GM19468 (cell line): Measurements from ENCODE around the gene PSME3IP1.

Experiments
- ATAC-seq: cut with Tn5 transposase; IDR thresholded peaks from one replicate; pipeline ENCODE4 v1.9.1; 2021; ENCODE audit warnings: mild to moderate bottlenecking, moderate library complexity, moderate number of reproducible peaks; ENCODE audit not compliant: unreplicated experiment; ENCODE audit errors: extremely low read depth

The PSME3IP1 gene, protein sequence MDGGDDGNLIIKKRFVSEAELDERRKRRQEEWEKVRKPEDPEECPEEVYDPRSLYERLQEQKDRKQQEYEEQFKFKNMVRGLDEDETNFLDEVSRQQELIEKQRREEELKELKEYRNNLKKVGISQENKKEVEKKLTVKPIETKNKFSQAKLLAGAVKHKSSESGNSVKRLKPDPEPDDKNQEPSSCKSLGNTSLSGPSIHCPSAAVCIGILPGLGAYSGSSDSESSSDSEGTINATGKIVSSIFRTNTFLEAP

DNA sequence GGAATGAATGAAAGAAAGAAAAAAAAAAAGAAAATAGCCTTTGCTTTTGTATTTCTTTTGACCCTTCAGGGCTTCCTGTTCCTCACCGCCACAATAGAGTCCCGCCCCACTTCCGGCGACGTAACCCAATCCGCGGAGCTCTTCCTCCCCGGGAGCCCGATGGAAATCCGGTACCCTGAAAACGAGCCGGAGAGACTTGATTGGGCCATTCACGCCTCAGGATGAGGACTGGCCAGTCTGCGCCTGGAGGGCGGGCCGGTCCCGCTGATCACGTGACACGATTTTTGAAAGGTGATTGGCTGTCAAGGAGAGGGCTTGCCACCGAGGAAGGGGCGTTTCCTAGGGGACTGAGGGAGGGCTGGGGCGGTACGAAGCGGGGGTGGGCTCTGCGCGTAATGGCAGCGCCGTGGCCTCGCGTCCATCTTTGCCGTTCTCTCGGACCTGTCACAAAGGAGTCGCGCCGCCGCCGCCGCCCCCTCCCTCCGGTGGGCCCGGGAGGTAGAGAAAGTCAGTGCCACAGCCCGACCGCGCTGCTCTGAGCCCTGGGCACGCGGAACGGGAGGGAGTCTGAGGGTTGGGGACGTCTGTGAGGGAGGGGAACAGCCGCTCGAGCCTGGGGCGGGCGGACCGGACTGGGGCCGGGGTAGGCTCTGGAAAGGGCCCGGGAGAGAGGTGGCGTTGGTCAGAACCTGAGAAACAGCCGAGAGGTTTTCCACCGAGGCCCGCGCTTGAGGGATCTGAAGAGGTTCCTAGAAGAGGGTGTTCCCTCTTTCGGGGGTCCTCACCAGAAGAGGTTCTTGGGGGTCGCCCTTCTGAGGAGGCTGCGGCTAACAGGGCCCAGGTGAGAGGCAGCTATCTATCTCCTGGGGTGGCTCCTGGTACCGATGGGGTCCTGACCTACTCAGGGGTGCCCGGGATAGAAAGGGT lies at the start of gene PSME3IP1, which contains the start of gene RSPRY1:
Gene PSME3IP1, minus strand, starts transcription at position 95 of the 927 bp plus-strand sequence. CDS start 12,185 bp downstream, outside the sequence.
Gene RSPRY1, plus strand, starts transcription at position 385 of the 927 bp plus-strand sequence. CDS start 18,330 bp downstream, outside the sequence.
- peak; percentile 93 for ATAC-seq

DNA sequence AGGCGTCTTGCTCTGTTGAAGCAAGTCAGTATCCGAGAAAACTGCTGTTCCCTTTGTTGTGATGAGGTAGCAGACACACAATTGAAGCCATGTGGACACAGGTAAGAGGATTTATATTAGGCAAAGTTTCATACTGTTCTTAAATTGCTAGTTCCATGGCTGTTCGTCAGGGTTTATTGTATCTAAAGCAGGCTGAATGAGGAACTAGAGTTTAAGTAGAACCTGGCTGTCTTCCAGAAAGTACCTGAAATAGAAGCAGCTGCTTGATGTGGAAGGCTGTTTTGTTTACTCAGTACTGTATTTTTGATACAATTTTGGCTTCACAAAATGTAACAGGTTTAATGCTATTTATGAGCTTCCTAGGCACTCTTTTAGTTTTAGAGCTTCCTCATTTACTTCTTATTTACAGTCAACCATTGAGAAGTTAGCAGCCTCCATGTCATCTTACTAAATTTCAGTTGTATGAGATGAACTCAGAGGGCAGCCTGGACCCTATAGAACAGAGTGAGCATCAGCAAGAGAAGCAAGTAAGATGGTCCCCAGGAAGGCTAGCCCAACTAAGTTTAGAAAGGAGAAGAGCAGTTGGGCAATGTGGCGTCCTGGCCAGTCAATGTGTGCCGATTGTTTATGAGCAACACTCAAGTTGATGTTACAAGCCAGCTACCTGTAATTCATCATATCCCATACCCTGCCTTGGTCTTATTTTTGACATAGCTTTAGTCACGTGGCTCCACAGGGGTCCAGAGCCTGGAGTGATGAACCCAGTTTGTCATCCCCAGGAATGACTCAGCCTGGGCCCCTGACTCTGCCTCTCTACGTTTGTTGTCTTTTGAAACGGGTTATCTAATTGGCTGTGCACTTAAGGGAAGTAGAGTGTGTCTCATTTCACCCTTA lies 49.5 kb upstream of the PSME3IP1 start:
- ATAC-seq: no peak

DNA sequence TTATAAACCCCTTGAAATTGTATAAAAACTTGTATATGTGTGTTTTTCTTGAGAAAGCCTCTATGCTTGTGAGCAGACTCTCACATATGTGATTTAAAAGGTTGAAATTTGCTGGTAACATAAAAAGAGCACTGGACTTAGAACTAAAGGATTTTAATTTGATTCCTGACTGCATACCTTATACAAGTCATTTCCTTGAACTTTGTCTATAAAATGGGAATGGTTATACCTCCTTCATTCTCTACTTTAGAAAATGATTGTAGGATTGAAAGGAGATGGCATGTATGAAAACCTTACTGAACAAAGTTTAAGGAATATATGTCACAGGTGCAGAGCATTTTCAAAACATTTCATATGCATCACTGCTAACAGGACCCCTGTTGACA lies 48.9 kb upstream of the PSME3IP1 start:
- no peak for ATAC-seq

DNA sequence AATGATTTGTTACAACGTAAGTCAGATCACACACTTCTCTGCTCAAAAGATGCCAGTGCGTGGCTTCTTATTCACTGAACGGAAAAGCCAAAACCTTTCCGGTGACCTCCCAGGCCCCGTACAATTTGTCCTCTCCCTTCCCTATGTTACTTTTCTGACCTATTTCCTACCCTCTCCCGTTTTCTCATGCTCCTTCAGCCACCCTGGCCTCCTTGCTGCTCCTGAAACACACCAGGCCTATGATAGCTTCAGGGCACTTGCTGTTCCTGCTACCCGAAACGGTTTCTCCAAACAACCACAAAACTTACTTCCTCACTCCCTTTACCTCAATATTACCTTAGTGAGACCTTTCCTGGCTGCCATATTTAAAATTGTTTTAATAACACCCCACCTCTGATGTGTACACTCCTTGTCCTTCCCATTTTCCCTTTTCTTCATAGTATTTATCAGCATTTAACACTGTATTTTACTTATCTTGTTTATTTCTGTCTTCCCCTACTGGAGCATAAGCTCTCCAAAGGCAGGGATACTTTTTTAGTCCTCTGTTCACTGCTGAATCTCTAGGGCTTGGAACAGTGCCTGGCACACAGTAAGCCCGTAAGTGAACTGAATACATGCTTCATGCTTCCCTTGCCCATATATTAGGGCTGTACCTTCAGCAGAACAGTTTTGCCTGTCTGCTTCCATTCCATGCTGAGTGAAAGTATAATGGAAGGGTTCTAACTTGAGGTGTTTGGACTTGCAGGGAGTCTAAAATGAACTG lies 48.3 kb upstream of the PSME3IP1 start:
- no peak for ATAC-seq

DNA sequence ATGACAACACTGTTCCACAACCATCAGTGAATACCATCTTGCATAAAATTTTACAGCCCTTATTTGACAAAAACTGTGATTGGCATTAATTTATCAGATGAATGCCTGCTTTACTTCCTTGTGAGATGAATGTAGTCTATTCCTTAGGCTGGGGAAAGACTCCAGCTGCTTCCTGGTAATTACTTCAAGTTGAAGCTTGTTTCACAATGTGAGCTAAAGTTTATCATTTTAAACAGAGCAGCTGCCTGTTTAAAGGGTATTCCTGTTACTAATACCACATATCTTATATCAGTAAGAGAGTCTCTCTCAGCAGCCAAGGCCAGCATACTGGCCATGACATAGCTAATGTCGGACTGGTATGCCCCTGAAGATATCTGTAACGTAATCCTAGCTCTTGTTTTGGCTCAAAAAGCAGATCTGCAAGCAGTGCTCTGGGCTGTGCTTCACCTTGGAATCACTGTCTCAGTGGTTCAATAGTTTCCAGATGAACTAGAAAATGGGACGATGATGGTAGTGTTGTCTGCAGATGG lies 46.0 kb upstream of the PSME3IP1 start:
- ATAC-seq: no peak

DNA sequence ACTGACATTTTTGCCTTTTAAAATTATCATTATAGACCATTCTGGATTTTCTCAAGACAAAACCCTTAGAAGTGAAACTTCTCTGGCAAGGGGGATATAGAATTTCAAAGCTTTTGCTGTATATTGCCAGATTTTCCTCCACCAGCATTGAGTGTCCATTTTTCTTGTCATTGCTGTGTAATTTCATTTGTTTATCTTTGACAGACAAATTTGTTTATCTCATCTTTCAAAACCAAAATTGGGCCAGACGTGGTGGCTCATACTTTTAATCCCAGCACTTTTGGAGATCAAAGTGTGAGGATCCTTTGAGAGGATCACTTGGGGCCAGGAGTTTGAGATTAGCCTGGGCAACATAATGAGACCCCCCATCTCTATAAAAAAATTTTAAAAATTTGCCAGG lies 43.2 kb upstream of the PSME3IP1 start:
- no peak for ATAC-seq

DNA sequence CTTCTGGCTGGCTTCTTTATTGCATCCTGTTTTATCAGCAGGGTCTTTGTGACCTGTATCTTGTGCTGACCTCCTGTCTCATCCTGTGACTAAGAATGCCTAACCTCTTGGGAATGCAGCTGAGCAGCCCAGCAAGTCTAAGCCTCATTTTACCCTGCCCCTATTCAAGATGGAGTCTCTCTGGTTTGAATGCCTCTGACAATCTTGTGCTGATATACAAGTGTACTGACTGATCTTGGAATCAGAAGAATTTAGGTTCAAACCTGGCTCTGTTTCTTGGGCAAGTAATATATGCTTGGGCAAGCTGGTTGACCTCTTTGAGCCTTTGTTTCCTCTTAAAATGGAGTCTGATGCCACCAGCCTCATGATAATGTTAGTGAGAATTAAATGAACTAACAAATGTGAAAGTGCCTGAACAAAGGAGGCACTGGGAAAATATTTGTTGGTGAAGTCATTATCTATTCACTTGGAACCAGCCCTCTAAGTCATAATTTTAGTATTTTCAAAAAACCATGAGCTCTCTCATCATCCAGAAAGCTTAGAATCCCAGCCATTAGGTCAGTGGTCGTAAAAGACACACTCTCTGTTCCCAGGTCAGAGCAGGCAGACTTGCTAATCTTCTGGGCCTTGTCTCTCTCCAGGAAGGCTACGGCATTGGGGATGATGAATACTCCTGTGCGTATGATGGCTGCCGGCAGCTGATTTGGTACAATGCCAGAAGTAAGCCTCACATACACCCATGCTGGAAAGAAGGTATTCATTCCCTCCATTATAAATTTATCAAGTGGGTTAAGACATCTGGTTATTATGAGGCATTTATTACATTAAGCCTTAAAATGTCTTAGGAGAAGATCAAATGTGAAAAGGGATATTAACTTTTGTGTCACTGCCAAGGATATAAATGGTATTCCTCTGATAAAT lies 41.1 kb upstream of the PSME3IP1 start:
- no peak for ATAC-seq

DNA sequence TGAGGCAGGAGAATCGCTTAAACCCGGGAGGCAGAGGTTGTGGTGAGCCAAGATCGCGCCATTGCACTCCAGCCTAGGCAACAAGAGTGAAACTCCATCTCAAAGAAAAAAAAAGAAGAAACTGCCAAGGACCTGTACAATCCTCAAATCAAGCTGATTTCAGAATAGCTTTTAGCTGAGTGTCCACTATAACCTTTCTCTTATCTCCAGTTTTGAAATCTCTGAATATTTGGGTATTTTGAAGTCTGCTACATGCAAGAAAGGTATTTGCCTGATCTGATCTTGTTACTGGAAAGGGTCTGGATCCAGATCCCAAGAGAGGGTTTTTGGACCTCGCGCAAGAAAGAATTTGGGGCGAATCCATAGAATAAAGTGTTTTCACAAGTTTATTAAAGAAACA lies 40.1 kb upstream of the PSME3IP1 start:
- ATAC-seq: no peak

DNA sequence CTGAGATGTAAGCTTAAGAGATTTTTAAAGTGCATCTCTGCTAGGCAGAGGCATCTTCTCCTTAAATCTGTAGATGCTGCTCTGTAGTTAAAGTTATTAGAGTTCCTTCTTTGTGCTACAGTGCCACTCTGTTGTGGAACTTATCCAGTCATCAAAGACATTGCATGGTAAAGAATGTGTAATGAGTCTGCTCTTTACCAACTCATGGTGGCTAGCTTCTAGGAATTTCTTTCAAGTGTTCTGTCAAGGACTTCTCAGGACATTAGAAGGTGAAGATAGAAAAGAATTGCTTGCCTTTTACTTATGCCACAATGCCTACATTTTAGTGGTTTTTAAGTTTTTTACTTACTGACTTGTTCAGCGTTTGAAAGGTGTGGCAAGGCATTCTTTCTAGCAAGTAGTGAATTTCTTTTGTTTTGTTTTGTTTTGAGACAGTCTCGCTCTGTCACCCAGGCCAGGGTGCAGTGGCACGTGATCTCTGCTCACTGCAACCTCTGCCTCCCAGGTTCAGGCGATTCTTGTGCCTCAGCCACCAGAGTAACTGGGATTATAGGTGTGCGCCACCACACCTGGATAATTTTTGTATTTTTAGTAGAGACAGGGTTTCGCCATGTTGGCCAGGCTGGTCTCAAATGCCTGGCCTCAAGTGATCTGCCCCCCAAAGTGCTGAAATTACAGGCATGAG lies 39.0 kb upstream of the PSME3IP1 start:
- no peak for ATAC-seq

DNA sequence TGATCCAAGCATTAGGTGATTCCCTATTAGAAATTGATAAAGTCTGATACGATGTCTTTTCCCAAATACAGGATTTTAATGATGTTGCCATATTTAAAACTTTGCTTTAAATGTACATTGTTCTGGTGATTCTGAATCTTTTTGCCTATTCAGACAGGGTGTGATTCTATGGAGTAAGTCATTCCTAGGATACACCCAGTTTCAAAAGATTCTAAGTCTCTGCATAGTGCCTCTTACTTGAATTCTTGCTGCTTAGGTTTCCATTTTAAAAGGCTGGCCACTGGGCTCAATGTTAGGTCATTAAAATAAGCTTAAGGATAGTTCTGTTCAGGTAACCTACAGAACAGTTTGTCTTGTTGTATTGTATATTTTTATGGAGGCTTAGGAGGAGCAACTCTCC lies 37.2 kb upstream of the PSME3IP1 start:
- ATAC-seq: no peak

DNA sequence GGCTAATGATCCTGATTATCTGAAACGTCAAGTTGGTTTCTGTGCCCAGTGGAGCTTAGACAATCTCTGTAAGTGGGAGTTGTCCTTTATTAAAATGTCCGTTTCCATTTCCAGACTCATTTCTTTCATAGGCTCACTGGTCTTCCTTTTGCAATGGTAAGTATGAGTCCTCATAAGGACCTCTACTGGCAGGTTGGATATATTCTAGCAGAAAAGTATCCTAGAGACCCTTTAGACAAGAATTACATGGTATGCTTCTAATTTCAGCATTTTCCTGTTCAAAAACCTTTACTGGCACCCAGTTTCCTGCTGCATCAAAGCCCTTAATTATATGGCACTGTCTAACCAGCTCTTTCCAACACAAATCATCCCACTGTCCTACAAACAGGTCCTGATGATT lies 31.1 kb upstream of the PSME3IP1 start:
- no peak for ATAC-seq

DNA sequence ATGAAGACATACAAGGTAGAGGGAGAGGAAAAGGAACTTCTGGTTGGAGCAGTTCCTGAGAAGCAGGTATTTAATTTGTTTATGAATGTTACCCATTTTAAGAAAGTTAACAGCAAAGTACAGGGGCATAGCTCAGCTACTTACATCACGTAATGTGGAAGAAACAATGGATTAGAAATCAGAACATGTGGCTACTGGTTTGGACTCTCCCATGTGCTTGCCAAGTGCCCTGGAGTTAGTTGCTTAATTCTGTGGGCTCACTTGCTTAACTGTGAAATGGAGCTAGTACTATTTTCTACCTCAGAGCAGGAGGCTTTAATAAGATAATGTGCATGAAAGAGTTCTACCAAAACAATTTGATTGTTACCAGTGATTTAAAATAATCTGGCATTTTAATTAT lies 27.6 kb upstream of the PSME3IP1 start:
- no peak for ATAC-seq

DNA sequence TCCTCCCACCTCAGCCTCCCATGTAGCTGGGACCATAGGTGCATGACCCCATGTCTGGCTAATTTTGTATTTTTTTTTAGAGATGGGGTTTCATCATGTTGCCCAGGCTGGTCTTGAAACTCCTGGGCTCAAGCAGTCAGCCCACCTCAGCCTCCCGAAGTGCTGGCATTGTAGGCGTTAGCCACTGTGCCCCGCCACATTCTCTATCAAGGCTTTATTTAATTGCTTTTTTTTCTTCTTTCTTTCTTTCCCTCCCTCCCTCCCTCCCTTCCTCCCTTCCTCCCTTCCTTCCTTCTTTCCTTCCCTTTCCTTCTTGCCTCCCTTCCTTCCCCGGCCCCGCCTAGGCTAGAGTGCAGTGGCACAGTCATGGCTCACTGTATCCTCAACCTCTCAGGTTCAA lies 23.9 kb upstream of the PSME3IP1 start:
- ATAC-seq: no peak

DNA sequence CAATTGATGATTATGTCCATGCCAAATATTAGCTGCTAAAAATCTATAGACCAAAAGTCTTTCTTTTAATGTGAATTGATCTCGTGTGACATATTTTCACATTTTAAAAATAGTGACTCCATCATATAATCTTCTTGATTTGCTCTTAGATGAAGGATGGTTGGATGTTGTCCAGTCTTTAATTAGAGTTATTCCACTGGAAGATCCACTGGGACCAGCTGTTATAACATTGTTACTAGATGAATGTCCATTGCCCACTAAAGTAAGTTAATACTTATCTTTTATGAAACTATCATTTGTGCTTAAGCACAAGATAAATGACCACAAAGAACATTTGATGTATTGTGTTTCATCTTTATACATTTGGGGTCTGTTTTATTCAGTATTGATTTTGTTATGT lies 23.1 kb upstream of the PSME3IP1 start:
- no peak for ATAC-seq

DNA sequence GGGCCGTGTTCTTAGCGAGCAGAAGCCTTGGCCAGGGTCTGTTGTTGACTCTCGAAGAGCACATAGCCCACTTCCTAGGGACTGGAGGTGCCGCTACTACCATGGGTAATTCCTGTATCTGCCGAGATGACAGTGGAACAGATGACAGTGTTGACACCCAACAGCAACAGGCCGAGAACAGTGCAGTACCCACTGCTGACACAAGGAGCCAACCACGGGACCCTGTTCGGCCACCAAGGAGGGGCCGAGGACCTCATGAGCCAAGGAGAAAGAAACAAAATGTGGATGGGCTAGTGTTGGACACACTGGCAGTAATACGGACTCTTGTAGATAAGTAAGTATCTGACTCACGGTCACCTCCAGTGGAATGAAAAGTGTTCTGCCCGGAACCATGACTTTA lies 18.8 kb upstream of the PSME3IP1 start:
- no peak for ATAC-seq

DNA sequence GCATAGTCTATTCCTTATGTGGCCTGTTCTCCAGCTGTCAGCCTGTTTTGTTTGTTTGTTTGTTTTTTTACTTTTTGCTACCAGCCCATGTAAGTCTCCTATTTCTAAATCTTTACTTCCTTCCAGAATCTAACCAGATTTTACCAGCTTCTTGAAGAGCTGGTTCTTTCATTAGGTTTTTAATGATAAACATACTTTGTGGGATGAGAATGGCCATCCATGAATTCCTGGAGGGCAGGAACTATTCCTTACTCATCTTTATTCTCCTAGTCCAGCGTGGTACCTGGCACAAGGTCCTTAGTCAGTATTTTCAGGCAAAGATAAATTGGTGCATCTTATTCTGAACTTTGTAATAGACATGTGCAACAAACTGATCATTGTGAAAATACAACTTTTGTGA lies 17.6 kb upstream of the PSME3IP1 start:
- no peak for ATAC-seq

DNA sequence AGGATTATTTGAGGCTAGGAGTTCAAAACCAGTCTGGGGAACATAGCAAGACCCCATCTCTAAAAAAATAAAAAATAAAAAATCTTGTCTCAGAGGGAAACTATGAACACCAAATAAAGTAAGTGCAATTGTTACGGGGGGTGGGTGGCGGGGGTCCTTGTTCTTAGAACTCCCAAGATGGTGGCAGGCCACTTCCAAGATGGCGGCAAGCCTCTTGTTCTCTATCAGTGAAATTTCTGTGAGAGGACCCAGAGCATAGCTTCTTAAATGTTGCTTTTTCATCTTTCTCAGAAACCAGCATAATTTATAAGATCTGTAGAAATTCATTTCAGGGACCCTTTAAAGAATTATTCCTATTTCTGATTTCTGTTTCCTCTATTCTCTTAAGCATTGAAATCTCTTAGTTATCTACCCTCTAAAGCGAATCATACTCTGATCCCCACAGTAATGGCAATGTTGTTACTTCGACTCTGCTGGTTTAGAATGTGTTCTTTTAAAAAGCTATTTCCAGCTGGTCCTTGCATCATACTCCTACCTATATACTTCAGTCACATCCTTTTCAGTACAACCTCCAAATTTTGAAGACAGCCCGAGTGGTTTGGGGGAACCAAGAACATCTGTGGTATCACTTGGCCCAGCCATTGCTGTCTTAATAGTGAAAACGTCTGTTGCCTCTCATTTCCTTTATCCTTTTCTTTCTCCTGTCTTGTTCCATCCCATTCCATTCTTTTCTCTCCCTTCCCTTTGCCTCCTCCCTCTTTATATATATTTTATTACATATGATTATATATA lies 16.5 kb upstream of the PSME3IP1 start:
- ATAC-seq: no peak
